Thymus (tissue), 11 donors: ENCODE results near the gene C2orf81. TPM values are rescaled to one million over a fixed set of nuclear protein-coding genes. Genes with fewer than 3 reads are reported as not detected.

Source experiments
- DNase-seq, 9 donors: peaks; one replicate each; pipeline ENCODE4 v3.0.0-alpha.2; 2013; ENCODE audit warnings: low spot score in 9 of 9, low read depth in 6 of 9, missing footprints in 1 of 9
- H3K27ac ChIP-seq, 2 donors: one replicate each; pipeline ENCODE4 v1.5.1; 2013; ENCODE audit warnings: control low read depth in 1 of 2, low read depth in 1 of 2, low read length in 1 of 2, mild to moderate bottlenecking in 1 of 2, moderate library complexity in 1 of 2
- H3K27me3 ChIP-seq, 2 donors: one replicate each; pipeline ENCODE4 v1.5.1; 2013; ENCODE audit warnings: low read length in 1 of 2; ENCODE audit not compliant: control insufficient read depth in 2 of 2, insufficient read depth in 1 of 2
- H3K36me3 ChIP-seq, 2 donors: one replicate each; pipeline ENCODE4 v1.5.1; 2013; ENCODE audit warnings: low read length in 1 of 2, mild to moderate bottlenecking in 1 of 2, moderate library complexity in 1 of 2; ENCODE audit not compliant: control insufficient read depth in 2 of 2, insufficient read depth in 2 of 2
- H3K4me1 ChIP-seq, 2 donors: one replicate each; pipeline ENCODE4 v1.5.1; 2013; ENCODE audit warnings: low read length in 2 of 2; ENCODE audit not compliant: control insufficient read depth in 2 of 2, insufficient read depth in 2 of 2
- H3K4me3 ChIP-seq, 2 donors: one replicate each; pipeline ENCODE4 v1.5.1; 2013; ENCODE audit warnings: low read length in 2 of 2, control low read depth in 1 of 2, mild to moderate bottlenecking in 1 of 2
- H3K9me3 ChIP-seq, 2 donors: one replicate each; pipeline ENCODE4 v1.5.1; 2013; ENCODE audit warnings: low read length in 1 of 2, mild to moderate bottlenecking in 1 of 2; ENCODE audit not compliant: control insufficient read depth in 2 of 2, insufficient read depth in 1 of 2
- WGBS: extraction: QIAGEN DNeasy Blood & Tissue Kit; methylation state at CpG from one replicate; pipeline ENCODE4 v1.1.7; 2013; 5-methylcytosine and 5-hydroxymethylcytosine counted together
- polyA plus RNA-seq: library from polyadenylated mRNA; stranded (reverse); fragments of 200-250 nt; gene quantifications from one replicate; pipeline ENCODE4 v1.2.3, GENCODE V29; 2013
- total RNA-seq: library from RNA; stranded (reverse); fragments of 120-200 nt; gene quantifications from one replicate; pipeline ENCODE4 v1.2.4, GENCODE V29; 2013
- donor health status: healthy.

The C2orf81 gene
- total and polyA plus RNA-seq, 2 donors = 0.66 to 5.3 TPM

- no peak for DNase-seq
- WGBS = 97% methylated on average over 8 of the region's 8 CpGs
- H3K27me3 ChIP-seq = no peaks in the 10 kb centered on the region
- peaks cover 90 to 98% of the 10 kb centered on the region in 2 donors for H3K36me3 ChIP-seq
- no peak overlapping the region for H3K27ac ChIP-seq
- H3K4me3 ChIP-seq = no peak overlapping the region
- H3K4me1 ChIP-seq = no peaks in the 10 kb centered on the region
- H3K9me3 ChIP-seq = no peaks in the 10 kb centered on the region
Measured at GRCh38 chr2:74364533-74365505, 56.6 kb downstream of the C2orf81 start.

Other genes with a start within 250 kb of the C2orf81 start
- gene MOB1A, start 242.7 kb downstream of the C2orf81 start, total RNA-seq = 104 TPM
- gene MOB1A, start 242.7 kb downstream of the C2orf81 start, polyA plus RNA-seq = 68.4 TPM
- gene MTHFD2, start 223.0 kb downstream of the C2orf81 start, total RNA-seq = 45.1 TPM
- gene MTHFD2, start 223.0 kb downstream of the C2orf81 start, polyA plus RNA-seq = 47.0 TPM
- 0.85 TPM for gene SLC4A5, start 78.2 kb downstream of the C2orf81 start, total RNA-seq
- 2.5 TPM for gene SLC4A5, start 78.2 kb downstream of the C2orf81 start, polyA plus RNA-seq
- gene DCTN1, start 41.3 kb downstream of the C2orf81 start, total RNA-seq = 54.3 TPM
- gene DCTN1, start 41.3 kb downstream of the C2orf81 start, polyA plus RNA-seq = 68.2 TPM
- 35.6 TPM for gene WDR54, start 111 bp upstream of the C2orf81 start, total RNA-seq
- gene WDR54, start 111 bp upstream of the C2orf81 start, polyA plus RNA-seq = 32.5 TPM
- gene RTKN, start 20.3 kb upstream of the C2orf81 start, total RNA-seq = 9.5 TPM
- gene RTKN, start 20.3 kb upstream of the C2orf81 start, polyA plus RNA-seq = 17.2 TPM
- 27.0 TPM for gene INO80B, start 33.5 kb upstream of the C2orf81 start, total RNA-seq
- 53.0 TPM for gene INO80B, start 33.5 kb upstream of the C2orf81 start, polyA plus RNA-seq
- 56.4 TPM for gene WBP1, start 36.8 kb upstream of the C2orf81 start, total RNA-seq
- gene WBP1, start 36.8 kb upstream of the C2orf81 start, polyA plus RNA-seq = 114 TPM
- gene MOGS, start 43.8 kb upstream of the C2orf81 start, total RNA-seq = 27.6 TPM
- 38.5 TPM for gene MOGS, start 43.8 kb upstream of the C2orf81 start, polyA plus RNA-seq
- gene MRPL53, start 51.1 kb upstream of the C2orf81 start, total RNA-seq = 101 TPM
- 67.7 TPM for gene MRPL53, start 51.1 kb upstream of the C2orf81 start, polyA plus RNA-seq
- gene CCDC142, start 61.4 kb upstream of the C2orf81 start, total RNA-seq = 9.1 TPM
- 6.7 TPM for gene CCDC142, start 61.4 kb upstream of the C2orf81 start, polyA plus RNA-seq
- gene TTC31, start 61.5 kb upstream of the C2orf81 start, total RNA-seq = 10.3 TPM
- 23.5 TPM for gene TTC31, start 61.5 kb upstream of the C2orf81 start, polyA plus RNA-seq
- 0.09 TPM for gene LBX2, start 78.0 kb upstream of the C2orf81 start, total RNA-seq
- 0.89 TPM for gene LBX2, start 78.0 kb upstream of the C2orf81 start, polyA plus RNA-seq
- gene PCGF1, start 86.1 kb upstream of the C2orf81 start, total RNA-seq = 14.1 TPM
- gene PCGF1, start 86.1 kb upstream of the C2orf81 start, polyA plus RNA-seq = 29.0 TPM
- 0.19 TPM for gene TLX2, start 92.8 kb upstream of the C2orf81 start, total RNA-seq
- 0.11 TPM for gene TLX2, start 92.8 kb upstream of the C2orf81 start, polyA plus RNA-seq
- 0.14 TPM for gene DQX1, start 104.6 kb upstream of the C2orf81 start, total RNA-seq
- 0.78 TPM for gene DQX1, start 104.6 kb upstream of the C2orf81 start, polyA plus RNA-seq
- 59.5 TPM for gene AUP1, start 108.1 kb upstream of the C2orf81 start, total RNA-seq
- 208 TPM for gene AUP1, start 108.1 kb upstream of the C2orf81 start, polyA plus RNA-seq
- 42.9 TPM for gene HTRA2, start 108.3 kb upstream of the C2orf81 start, total RNA-seq
- gene HTRA2, start 108.3 kb upstream of the C2orf81 start, polyA plus RNA-seq = 70.6 TPM
- gene LOXL3, start 132.3 kb upstream of the C2orf81 start, total RNA-seq = 1.4 TPM
- gene LOXL3, start 132.3 kb upstream of the C2orf81 start, polyA plus RNA-seq = 1.6 TPM
- gene DOK1, start 133.1 kb upstream of the C2orf81 start, total RNA-seq = 14.3 TPM
- gene DOK1, start 133.1 kb upstream of the C2orf81 start, polyA plus RNA-seq = 17.2 TPM
- 0.94 TPM for gene M1AP, start 226.7 kb upstream of the C2orf81 start, total RNA-seq
- gene M1AP, start 226.7 kb upstream of the C2orf81 start, polyA plus RNA-seq = 0.55 TPM
- 2.5 TPM for gene SEMA4F, start 232.6 kb upstream of the C2orf81 start, total RNA-seq
- gene SEMA4F, start 232.6 kb upstream of the C2orf81 start, polyA plus RNA-seq = 3.5 TPM